WTC11 (cell line): Measurements from ENCODE around the gene PDLIM5.

Experiments
- JUN ChIP-seq: sonication (generic); formaldehyde crosslinking; IDR thresholded peaks from 2 replicates; pipeline ENCODE4 v1.8.0; 2023; ENCODE audit warnings: mild to moderate bottlenecking, missing genetic modification reagents
- TF ChIP-seq, protein P1 (sequence below): fragments of 200-600 bp; IDR thresholded peaks from 2 replicates; pipeline ENCODE4 v1.8.0; 2022; ENCODE audit warnings: antibody characterized with exemption

- TF ChIP-seq, protein P1, sequence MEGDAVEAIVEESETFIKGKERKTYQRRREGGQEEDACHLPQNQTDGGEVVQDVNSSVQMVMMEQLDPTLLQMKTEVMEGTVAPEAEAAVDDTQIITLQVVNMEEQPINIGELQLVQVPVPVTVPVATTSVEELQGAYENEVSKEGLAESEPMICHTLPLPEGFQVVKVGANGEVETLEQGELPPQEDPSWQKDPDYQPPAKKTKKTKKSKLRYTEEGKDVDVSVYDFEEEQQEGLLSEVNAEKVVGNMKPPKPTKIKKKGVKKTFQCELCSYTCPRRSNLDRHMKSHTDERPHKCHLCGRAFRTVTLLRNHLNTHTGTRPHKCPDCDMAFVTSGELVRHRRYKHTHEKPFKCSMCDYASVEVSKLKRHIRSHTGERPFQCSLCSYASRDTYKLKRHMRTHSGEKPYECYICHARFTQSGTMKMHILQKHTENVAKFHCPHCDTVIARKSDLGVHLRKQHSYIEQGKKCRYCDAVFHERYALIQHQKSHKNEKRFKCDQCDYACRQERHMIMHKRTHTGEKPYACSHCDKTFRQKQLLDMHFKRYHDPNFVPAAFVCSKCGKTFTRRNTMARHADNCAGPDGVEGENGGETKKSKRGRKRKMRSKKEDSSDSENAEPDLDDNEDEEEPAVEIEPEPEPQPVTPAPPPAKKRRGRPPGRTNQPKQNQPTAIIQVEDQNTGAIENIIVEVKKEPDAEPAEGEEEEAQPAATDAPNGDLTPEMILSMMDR = no peak
- TF ChIP-seq JUN (CRISPR knock-in tag) = no peak
These were observed 42.4 kb upstream of the PDLIM5 start for GRCh38 chr4:94409375-94409679.
